ENCODE measurements around the gene OR6J1.

The OR6J1 gene

DNA sequence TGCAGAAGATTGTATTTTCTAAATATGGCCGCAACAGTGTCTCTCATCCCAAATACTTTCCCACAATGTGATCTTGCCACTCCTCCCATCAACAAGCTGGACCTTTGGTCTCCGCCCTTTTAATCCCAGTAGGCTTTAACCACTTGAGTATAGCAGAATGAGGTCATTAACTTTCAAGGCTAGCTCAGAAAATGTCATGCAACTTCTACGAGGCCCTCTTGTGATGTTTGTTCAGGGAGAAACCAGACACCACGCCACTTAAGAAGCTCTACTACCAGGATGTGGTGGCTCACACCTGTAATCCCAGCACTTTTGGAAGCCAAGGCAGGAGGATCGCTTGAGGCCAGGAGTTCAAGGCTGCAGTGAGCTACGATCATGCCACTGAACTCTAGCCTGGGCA lies 20.1 kb upstream of the OR6J1 start (continued):
- TF ChIP-seq, protein P1, sequence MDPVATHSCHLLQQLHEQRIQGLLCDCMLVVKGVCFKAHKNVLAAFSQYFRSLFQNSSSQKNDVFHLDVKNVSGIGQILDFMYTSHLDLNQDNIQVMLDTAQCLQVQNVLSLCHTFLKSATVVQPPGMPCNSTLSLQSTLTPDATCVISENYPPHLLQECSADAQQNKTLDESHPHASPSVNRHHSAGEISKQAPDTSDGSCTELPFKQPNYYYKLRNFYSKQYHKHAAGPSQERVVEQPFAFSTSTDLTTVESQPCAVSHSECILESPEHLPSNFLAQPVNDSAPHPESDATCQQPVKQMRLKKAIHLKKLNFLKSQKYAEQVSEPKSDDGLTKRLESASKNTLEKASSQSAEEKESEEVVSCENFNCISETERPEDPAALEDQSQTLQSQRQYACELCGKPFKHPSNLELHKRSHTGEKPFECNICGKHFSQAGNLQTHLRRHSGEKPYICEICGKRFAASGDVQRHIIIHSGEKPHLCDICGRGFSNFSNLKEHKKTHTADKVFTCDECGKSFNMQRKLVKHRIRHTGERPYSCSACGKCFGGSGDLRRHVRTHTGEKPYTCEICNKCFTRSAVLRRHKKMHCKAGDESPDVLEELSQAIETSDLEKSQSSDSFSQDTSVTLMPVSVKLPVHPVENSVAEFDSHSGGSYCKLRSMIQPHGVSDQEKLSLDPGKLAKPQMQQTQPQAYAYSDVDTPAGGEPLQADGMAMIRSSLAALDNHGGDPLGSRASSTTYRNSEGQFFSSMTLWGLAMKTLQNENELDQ (tag by site-specific recombination; IDR thresholded peaks at IDR 0.05; ENCODE audit: low read depth): no peak
- TF ChIP-seq GLIS2 (tag by site-specific recombination; IDR thresholded peaks at IDR 0.05): no peak
- TF ChIP-seq, protein P2, sequence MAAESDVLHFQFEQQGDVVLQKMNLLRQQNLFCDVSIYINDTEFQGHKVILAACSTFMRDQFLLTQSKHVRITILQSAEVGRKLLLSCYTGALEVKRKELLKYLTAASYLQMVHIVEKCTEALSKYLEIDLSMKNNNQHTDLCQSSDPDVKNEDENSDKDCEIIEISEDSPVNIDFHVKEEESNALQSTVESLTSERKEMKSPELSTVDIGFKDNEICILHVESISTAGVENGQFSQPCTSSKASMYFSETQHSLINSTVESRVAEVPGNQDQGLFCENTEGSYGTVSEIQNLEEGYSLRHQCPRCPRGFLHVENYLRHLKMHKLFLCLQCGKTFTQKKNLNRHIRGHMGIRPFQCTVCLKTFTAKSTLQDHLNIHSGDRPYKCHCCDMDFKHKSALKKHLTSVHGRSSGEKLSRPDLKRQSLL (tag by site-specific recombination; IDR thresholded peaks at IDR 0.05): peak; percentile 48; the same call in 1 of the 2 replicates
- no peak for TF ChIP-seq ZNF175 (tag by site-specific recombination; IDR thresholded peaks at IDR 0.05)
- TF ChIP-seq INSM2 (tag by site-specific recombination; IDR thresholded peaks at IDR 0.05): peak; percentile 61
- TF ChIP-seq ZNF76 (tag by site-specific recombination; IDR thresholded peaks at IDR 0.05; ENCODE audit: borderline replicate concordance, low read depth): peak; percentile 77; the same call in 1 of the 2 replicates
- TF ChIP-seq, protein P3, sequence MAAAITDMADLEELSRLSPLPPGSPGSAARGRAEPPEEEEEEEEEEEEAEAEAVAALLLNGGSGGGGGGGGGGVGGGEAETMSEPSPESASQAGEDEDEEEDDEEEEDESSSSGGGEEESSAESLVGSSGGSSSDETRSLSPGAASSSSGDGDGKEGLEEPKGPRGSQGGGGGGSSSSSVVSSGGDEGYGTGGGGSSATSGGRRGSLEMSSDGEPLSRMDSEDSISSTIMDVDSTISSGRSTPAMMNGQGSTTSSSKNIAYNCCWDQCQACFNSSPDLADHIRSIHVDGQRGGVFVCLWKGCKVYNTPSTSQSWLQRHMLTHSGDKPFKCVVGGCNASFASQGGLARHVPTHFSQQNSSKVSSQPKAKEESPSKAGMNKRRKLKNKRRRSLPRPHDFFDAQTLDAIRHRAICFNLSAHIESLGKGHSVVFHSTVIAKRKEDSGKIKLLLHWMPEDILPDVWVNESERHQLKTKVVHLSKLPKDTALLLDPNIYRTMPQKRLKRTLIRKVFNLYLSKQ (tag by site-specific recombination; IDR thresholded peaks at IDR 0.05; ENCODE audit: borderline replicate concordance): no peak
- no peak for TF ChIP-seq ZNF423 (tag by site-specific recombination; IDR thresholded peaks at IDR 0.05)
- TF ChIP-seq ZNF211 (tag by site-specific recombination; IDR thresholded peaks at IDR 0.05; ENCODE audit: low read depth): no peak
- no peak for TF ChIP-seq MZF1 (tag by site-specific recombination; IDR thresholded peaks at IDR 0.05; ENCODE audit: borderline replicate concordance)
- TF ChIP-seq ZNF623 (tag by site-specific recombination; IDR thresholded peaks at IDR 0.05): no peak
- no peak for TF ChIP-seq GFI1B (tag by site-specific recombination; IDR thresholded peaks at IDR 0.05)
- TF ChIP-seq BCL11B (tag by site-specific recombination; IDR thresholded peaks at IDR 0.05; ENCODE audit: low read depth): no peak
- TF ChIP-seq ZNF596 (tag by site-specific recombination; IDR thresholded peaks at IDR 0.05): no peak
- TF ChIP-seq, protein P4, sequence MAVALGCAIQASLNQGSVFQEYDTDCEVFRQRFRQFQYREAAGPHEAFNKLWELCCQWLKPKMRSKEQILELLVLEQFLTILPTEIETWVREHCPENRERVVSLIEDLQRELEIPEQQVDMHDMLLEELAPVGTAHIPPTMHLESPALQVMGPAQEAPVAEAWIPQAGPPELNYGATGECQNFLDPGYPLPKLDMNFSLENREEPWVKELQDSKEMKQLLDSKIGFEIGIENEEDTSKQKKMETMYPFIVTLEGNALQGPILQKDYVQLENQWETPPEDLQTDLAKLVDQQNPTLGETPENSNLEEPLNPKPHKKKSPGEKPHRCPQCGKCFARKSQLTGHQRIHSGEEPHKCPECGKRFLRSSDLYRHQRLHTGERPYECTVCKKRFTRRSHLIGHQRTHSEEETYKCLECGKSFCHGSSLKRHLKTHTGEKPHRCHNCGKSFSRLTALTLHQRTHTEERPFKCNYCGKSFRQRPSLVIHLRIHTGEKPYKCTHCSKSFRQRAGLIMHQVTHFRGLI (tag by site-specific recombination; IDR thresholded peaks at IDR 0.05): no peak
- TF ChIP-seq ZNF555 (tag by site-specific recombination; conservative IDR thresholded peaks at IDR 0.05): no peak
- TF ChIP-seq ZNF221 (tag by site-specific recombination; IDR thresholded peaks at IDR 0.05; ENCODE audit: borderline replicate concordance): no peak
- TF ChIP-seq, protein P5, sequence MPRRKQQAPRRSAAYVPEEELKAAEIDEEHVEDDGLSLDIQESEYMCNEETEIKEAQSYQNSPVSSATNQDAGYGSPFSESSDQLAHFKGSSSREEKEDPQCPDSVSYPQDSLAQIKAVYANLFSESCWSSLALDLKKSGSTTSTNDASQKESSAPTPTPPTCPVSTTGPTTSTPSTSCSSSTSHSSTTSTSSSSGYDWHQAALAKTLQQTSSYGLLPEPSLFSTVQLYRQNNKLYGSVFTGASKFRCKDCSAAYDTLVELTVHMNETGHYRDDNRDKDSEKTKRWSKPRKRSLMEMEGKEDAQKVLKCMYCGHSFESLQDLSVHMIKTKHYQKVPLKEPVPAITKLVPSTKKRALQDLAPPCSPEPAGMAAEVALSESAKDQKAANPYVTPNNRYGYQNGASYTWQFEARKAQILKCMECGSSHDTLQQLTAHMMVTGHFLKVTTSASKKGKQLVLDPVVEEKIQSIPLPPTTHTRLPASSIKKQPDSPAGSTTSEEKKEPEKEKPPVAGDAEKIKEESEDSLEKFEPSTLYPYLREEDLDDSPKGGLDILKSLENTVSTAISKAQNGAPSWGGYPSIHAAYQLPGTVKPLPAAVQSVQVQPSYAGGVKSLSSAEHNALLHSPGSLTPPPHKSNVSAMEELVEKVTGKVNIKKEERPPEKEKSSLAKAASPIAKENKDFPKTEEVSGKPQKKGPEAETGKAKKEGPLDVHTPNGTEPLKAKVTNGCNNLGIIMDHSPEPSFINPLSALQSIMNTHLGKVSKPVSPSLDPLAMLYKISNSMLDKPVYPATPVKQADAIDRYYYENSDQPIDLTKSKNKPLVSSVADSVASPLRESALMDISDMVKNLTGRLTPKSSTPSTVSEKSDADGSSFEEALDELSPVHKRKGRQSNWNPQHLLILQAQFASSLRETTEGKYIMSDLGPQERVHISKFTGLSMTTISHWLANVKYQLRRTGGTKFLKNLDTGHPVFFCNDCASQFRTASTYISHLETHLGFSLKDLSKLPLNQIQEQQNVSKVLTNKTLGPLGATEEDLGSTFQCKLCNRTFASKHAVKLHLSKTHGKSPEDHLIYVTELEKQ (tag by site-specific recombination; IDR thresholded peaks at IDR 0.05; ENCODE audit: borderline replicate concordance): peak; percentile 81; the same call in 1 of the 2 replicates
- TF ChIP-seq ZNF600 (tag by site-specific recombination; IDR thresholded peaks at IDR 0.05): peak; percentile 51; the same call in 1 of the 2 replicates
- peak; percentile 84 for TF ChIP-seq KLF7 (tag by site-specific recombination; IDR thresholded peaks at IDR 0.05; ENCODE audit: borderline replicate concordance)
- no peak for TF ChIP-seq ZFP37 (tag by site-specific recombination; IDR thresholded peaks at IDR 0.05)
- no peak for TF ChIP-seq ZNF544 (tag by site-specific recombination; IDR thresholded peaks at IDR 0.05)
- TF ChIP-seq OSR2 (tag by site-specific recombination; IDR thresholded peaks at IDR 0.05): peak; percentile 100
- peak; percentile 13; the same call in 1 of the 2 replicates for TF ChIP-seq TCF7L2 (IDR thresholded peaks at IDR 0.05; ENCODE audit: borderline replicate concordance, low read depth, low read length)
- peak; percentile 74 for TF ChIP-seq WT1 (tag by site-specific recombination; IDR thresholded peaks at IDR 0.05)
- TF ChIP-seq ZNF292 (tag by site-specific recombination; IDR thresholded peaks at IDR 0.05; ENCODE audit: borderline replicate concordance, low read depth): no peak
- no peak for TF ChIP-seq ZFP41 (tag by site-specific recombination; IDR thresholded peaks at IDR 0.05; ENCODE audit: borderline replicate concordance)
- no peak for TF ChIP-seq ZNF433 (tag by site-specific recombination; IDR thresholded peaks at IDR 0.05; ENCODE audit: low read depth)
